LNCAP (cell line): ENCODE results near the gene HS3ST5.

ENCODE experiments used
- CTCF ChIP-seq: fragments of 450-650 bp; IDR thresholded peaks from 2 replicates; pipeline ENCODE4 v1.5.1; 2017; ENCODE audit warnings: mild to moderate bottlenecking

Gene HS3ST5

GRCh38 chr6:114346451-114346850, 3.6 kb upstream of the HS3ST5 start:
- TF ChIP-seq CTCF = no peak

- no peak for TF ChIP-seq CTCF
These were observed 2.1 kb upstream of the HS3ST5 start for GRCh38 chr6:114344971-114345275.

- no peak for TF ChIP-seq CTCF
These were observed 1.6 kb upstream of the HS3ST5 start for GRCh38 chr6:114344246-114344970.

GRCh38 chr6:114343782-114344144, 940 bp upstream of the HS3ST5 start:
- TF ChIP-seq CTCF = no peak

GRCh38 chr6:114342086-114342825, 567 bp downstream of the HS3ST5 start:
- TF ChIP-seq CTCF = no peak

GRCh38 chr6:114339706-114340105, 3.1 kb downstream of the HS3ST5 start:
- no peak for TF ChIP-seq CTCF

- TF ChIP-seq CTCF = no peak
These were observed 8.6 kb downstream of the HS3ST5 start for GRCh38 chr6:114334237-114334636.
